ENCODE results near the gene LNPK.
A peak's percentile ranks its signal among the peaks of the same experiment; 100 is the strongest.

The LNPK gene

GRCh38 chr2:175947073-175947472 is 55.0 kb downstream of the LNPK start:
- Mint-ChIP-seq H3K36me3 (ENCODE audit: low read depth) (peaks cover 42% of the 10 kb centered on the region), H3K27me3 (ENCODE audit: low read depth) (no peaks in the 10 kb centered on the region), H3K4me3 (no peak overlapping the region), H3K9me3 (no peaks in the 10 kb centered on the region), H3K27ac (no peak overlapping the region), H3K4me1 (no peaks in the 10 kb centered on the region)
- TF ChIP-seq CTCF (IDR thresholded peaks at IDR 0.05; ENCODE audit: unreplicated experiment in 3 of 3) = no peak

- TF ChIP-seq CTCF (IDR thresholded peaks at IDR 0.05; ENCODE audit: unreplicated experiment in 3 of 3) = no peak
- H3K4me1 Mint-ChIP-seq = no peaks in the 10 kb centered on the region
- peaks cover 47% of the 10 kb centered on the region for H3K36me3 Mint-ChIP-seq (ENCODE audit: low read depth)
- no peak overlapping the region for H3K27ac Mint-ChIP-seq
- peaks cover 6% of the 10 kb centered on the region for H3K9me3 Mint-ChIP-seq
- no peak overlapping the region for H3K4me3 Mint-ChIP-seq
- no peaks in the 10 kb centered on the region for H3K27me3 Mint-ChIP-seq (ENCODE audit: low read depth)
Observed at GRCh38 chr2:175941699-175942098, 60.4 kb downstream of the LNPK start.

- Mint-ChIP-seq H3K4me1 (peaks cover 2% of the 10 kb centered on the region), H3K9me3 (peaks cover 6% of the 10 kb centered on the region), H3K27ac (no peak overlapping the region), H3K27me3 (ENCODE audit: low read depth) (no peaks in the 10 kb centered on the region), H3K36me3 (ENCODE audit: low read depth) (peaks cover 45% of the 10 kb centered on the region), H3K4me3 (no peak overlapping the region)
- TF ChIP-seq CTCF (IDR thresholded peaks at IDR 0.05; ENCODE audit: unreplicated experiment in 3 of 3) = no peak
Observed at GRCh38 chr2:175937216-175937615, 64.9 kb downstream of the LNPK start.

- Mint-ChIP-seq H3K36me3 (ENCODE audit: low read depth) (peaks cover 31% of the 10 kb centered on the region), H3K4me1 (peaks cover 10% of the 10 kb centered on the region), H3K9me3 (peaks cover 4% of the 10 kb centered on the region), H3K27me3 (ENCODE audit: low read depth) (no peaks in the 10 kb centered on the region), H3K27ac (no peak overlapping the region), H3K4me3 (no peak overlapping the region)
- no peak for TF ChIP-seq CTCF (IDR thresholded peaks at IDR 0.05; ENCODE audit: unreplicated experiment in 3 of 3)
Observed at GRCh38 chr2:175935289-175936181, 66.5 kb downstream of the LNPK start.

GRCh38 chr2:175932675-175933074 is 69.4 kb downstream of the LNPK start:
- peaks cover 10% of the 10 kb centered on the region for H3K4me1 Mint-ChIP-seq
- no peaks in the 10 kb centered on the region for H3K27me3 Mint-ChIP-seq (ENCODE audit: low read depth)
- TF ChIP-seq CTCF (IDR thresholded peaks at IDR 0.05; ENCODE audit: unreplicated experiment in 3 of 3) = no peak
- no peak overlapping the region for H3K4me3 Mint-ChIP-seq
- H3K27ac Mint-ChIP-seq = no peak overlapping the region
- H3K9me3 Mint-ChIP-seq = no peaks in the 10 kb centered on the region
- peaks cover 33% of the 10 kb centered on the region for H3K36me3 Mint-ChIP-seq (ENCODE audit: low read depth)

- Mint-ChIP-seq H3K27ac (peak overlapping the region; percentile 3 to 47 (median 6)), H3K9me3 (no peaks in the 10 kb centered on the region), H3K36me3 (ENCODE audit: low read depth) (peaks cover 34% of the 10 kb centered on the region), H3K4me3 (no peak overlapping the region), H3K4me1 (peaks cover 16% of the 10 kb centered on the region), H3K27me3 (ENCODE audit: low read depth) (no peaks in the 10 kb centered on the region)
- TF ChIP-seq CTCF (IDR thresholded peaks at IDR 0.05; ENCODE audit: unreplicated experiment in 3 of 3) = no peak
Observed at GRCh38 chr2:175931805-175932204, 70.3 kb downstream of the LNPK start.
